WTC11 (cell line): ENCODE measurements around the gene EFNB3. TPM values are rescaled to one million over a fixed set of nuclear protein-coding genes. Genes with fewer than 3 reads are reported as not detected.

Experiments used
- ATAC-seq: fragments of 200-7000 bp; cut with Tn5 transposase; 2 replicates; pipeline ENCODE4 v1.10.0; 2021; ENCODE audit warnings: mild to moderate bottlenecking, moderate library complexity
- CTCF ChIA-PET: fragments of 300-600 bp; sonication (Branson Sonifier 250); formaldehyde crosslinking; loops from one replicate; lab custom pipeline; 2021; ENCODE audit warnings: antibody characterized with exemption; lab: Charles Lee
- POLR2A ChIA-PET: fragments of 350-600 bp; sonication (Branson Sonifier 250); formaldehyde crosslinking; loops from one replicate; lab custom pipeline; 2021; ENCODE audit warnings: antibody characterized with exemption; lab: Charles Lee
- DNase-seq: peaks from one replicate; pipeline ENCODE4 v3.0.0; 2021; ENCODE audit warnings: low spot score
- H3K27ac Mint-ChIP-seq: 2 replicates; pipeline ENCODE4 v1.8.0; 2021; ENCODE audit warnings: mixed read lengths
- H3K27me3 Mint-ChIP-seq: 2 replicates; pipeline ENCODE4 v1.8.0; 2021; ENCODE audit warnings: low read depth, mild to moderate bottlenecking, moderate library complexity, mixed read lengths
- H3K36me3 Mint-ChIP-seq: 2 replicates; pipeline ENCODE4 v1.8.0; 2021; ENCODE audit warnings: mixed read lengths
- H3K4me1 Mint-ChIP-seq: 2 replicates; pipeline ENCODE4 v1.8.0; 2022; ENCODE audit warnings: mixed read lengths
- H3K4me3 Mint-ChIP-seq: 2 replicates; pipeline ENCODE4 v1.8.0; 2021; ENCODE audit warnings: mild to moderate bottlenecking, moderate library complexity, mixed read lengths
- H3K9me3 Mint-ChIP-seq: 2 replicates; pipeline ENCODE4 v1.8.0; 2021; ENCODE audit warnings: mixed read lengths
- CREB1 ChIP-seq: sonication (generic); formaldehyde crosslinking; IDR thresholded peaks from 2 replicates; pipeline ENCODE4 v1.8.0; 2023; ENCODE audit warnings: mild to moderate bottlenecking, missing genetic modification reagents
- ELF4 ChIP-seq: sonication (generic); formaldehyde crosslinking; IDR thresholded peaks from 2 replicates; pipeline ENCODE4 v1.8.1; 2022; ENCODE audit warnings: low read depth, mild to moderate bottlenecking, moderate library complexity, missing genetic modification reagents
- FOXP1 ChIP-seq: sonication (generic); formaldehyde crosslinking; IDR thresholded peaks from 2 replicates; pipeline ENCODE4 v1.8.0; 2022; ENCODE audit warnings: missing genetic modification reagents, mild to moderate bottlenecking, moderate library complexity, borderline replicate concordance
- GRHL2 ChIP-seq: fragments of 250-450 bp; sonication (Bioruptor Pico); IDR thresholded peaks from 2 replicates; pipeline ENCODE4 v1.8.0; 2022; ENCODE audit warnings: mild to moderate bottlenecking, moderate library complexity; ENCODE audit not compliant: insufficient replicate concordance, severe bottlenecking
- NFE2L1 ChIP-seq: sonication (generic); formaldehyde crosslinking; IDR thresholded peaks from 2 replicates; pipeline ENCODE4 v1.8.1; 2023; ENCODE audit warnings: missing genetic modification reagents
- RORB ChIP-seq: fragments of 250-450 bp; sonication (Bioruptor Pico); IDR thresholded peaks from 2 replicates; pipeline ENCODE4 v1.9.0; 2021; ENCODE audit warnings: mild to moderate bottlenecking
- SMAD3 ChIP-seq: sonication (generic); formaldehyde crosslinking; IDR thresholded peaks from 2 replicates; pipeline ENCODE4 v1.8.0; 2022; ENCODE audit warnings: missing genetic modification reagents, mild to moderate bottlenecking, borderline replicate concordance
- SOX15 ChIP-seq: fragments of 250-450 bp; sonication (Bioruptor Pico); IDR thresholded peaks from 2 replicates; pipeline ENCODE4 v1.9.0; 2021; ENCODE audit warnings: mild to moderate bottlenecking
- ZNF138 ChIP-seq: sonication (generic); formaldehyde crosslinking; conservative IDR thresholded peaks from 2 replicates; pipeline ENCODE4 v1.8.1; 2022; ENCODE audit warnings: mild to moderate bottlenecking, moderate library complexity, missing genetic modification reagents
- ZNF423 ChIP-seq: fragments of 250-450 bp; sonication (Bioruptor Pico); IDR thresholded peaks from 2 replicates; pipeline ENCODE4 v2.1.2; 2022; ENCODE audit warnings: mild to moderate bottlenecking, moderate library complexity
- ZNF671 ChIP-seq: fragments of 250-450 bp; sonication (Bioruptor Pico); IDR thresholded peaks from 2 replicates; pipeline ENCODE4 v1.8.0; 2021; ENCODE audit warnings: mild to moderate bottlenecking
- total RNA-seq: library from RNA; stranded (reverse); gene quantifications from 3 replicates; pipeline ENCODE4 v1.2.3, GENCODE V29; 2021
- TF ChIP-seq, protein P1 (sequence below): sonication (generic); formaldehyde crosslinking; IDR thresholded peaks from 2 replicates; pipeline ENCODE4 v1.8.1; 2022; ENCODE audit warnings: mild to moderate bottlenecking, missing genetic modification reagents, moderate library complexity, borderline replicate concordance
- TF ChIP-seq, protein P2 (sequence below): sonication (generic); formaldehyde crosslinking; conservative IDR thresholded peaks from 2 replicates; pipeline ENCODE4 v1.8.1; 2023; ENCODE audit warnings: mild to moderate bottlenecking, low read depth, missing genetic modification reagents, moderate library complexity
- TF ChIP-seq, protein P3 (sequence below): sonication (generic); formaldehyde crosslinking; IDR thresholded peaks from 2 replicates; pipeline ENCODE4 v1.8.1; 2023; ENCODE audit warnings: mild to moderate bottlenecking, moderate library complexity, missing genetic modification reagents
- TF ChIP-seq, protein P4 (sequence below): fragments of 250-450 bp; sonication (Bioruptor Pico); IDR thresholded peaks from 2 replicates; pipeline ENCODE4 v1.9.0; 2021; ENCODE audit warnings: mild to moderate bottlenecking
- TF ChIP-seq, protein P5 (sequence below): sonication (generic); formaldehyde crosslinking; IDR thresholded peaks from 2 replicates; pipeline ENCODE4 v1.8.0; 2022; ENCODE audit warnings: mild to moderate bottlenecking, missing genetic modification reagents
- TF ChIP-seq, protein P6 (sequence below): sonication (generic); formaldehyde crosslinking; IDR thresholded peaks from 2 replicates; pipeline ENCODE4 v1.8.0; 2023; ENCODE audit warnings: mild to moderate bottlenecking, missing genetic modification reagents
- TF ChIP-seq, protein P7 (sequence below): fragments of 200-600 bp; IDR thresholded peaks from 2 replicates; pipeline ENCODE4 v1.8.0; 2022; ENCODE audit warnings: antibody characterized with exemption
- TF ChIP-seq, protein P8 (sequence below): sonication (generic); formaldehyde crosslinking; IDR thresholded peaks from 2 replicates; pipeline ENCODE4 v1.8.1; 2023; ENCODE audit warnings: mild to moderate bottlenecking, missing genetic modification reagents

Gene EFNB3
- total RNA-seq, 1 experiment from 2014 or later: 14.7 TPM

DNA sequence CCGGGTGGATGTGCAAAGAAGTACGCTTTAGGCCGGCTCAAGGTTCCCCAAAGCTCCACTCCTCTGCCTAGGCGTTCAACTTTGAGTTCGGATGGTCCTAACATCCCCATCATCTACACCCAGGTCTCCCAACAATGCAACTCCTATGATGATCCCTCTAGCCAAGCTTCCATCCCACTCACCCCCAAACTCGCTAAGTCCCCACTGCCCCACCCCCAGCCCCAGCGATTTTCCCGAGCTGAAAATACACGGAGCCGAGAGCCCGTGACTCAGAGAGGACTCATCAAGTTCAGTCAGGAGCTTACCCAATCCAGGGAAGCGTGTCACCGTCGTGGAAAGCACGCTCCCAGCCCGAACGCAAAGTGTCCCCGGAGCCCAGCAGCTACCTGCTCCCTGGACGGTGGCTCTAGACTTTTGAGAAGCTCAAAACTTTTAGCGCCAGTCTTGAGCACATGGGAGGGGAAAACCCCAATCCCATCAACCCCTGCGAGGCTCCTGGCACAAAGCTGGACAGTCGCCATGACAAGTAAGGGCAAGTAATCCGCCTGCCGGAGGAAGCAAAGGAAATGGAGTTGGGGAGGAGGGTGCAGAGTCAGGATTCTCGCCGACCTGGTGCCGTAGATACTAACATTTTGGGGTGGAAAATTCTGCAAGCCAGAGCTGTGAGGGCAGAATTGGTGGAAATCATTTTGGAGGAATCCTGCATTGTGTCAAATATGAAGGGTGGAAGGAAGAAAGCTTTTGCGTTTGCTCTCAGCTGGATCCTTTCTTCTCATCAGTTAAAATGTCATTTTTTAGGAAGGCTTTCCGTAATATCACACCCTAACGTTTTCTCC lies 17.7 kb upstream of the EFNB3 start, which contains the start of gene TP53:
Gene TP53, minus strand, starts transcription at position 419 of the 836 bp plus-strand sequence. CDS start 10,896 bp downstream, outside the sequence.
- ATAC-seq: peak; percentile 55
- Mint-ChIP-seq H3K36me3 (peaks cover 21% of the 10 kb centered on the region), H3K27me3 (no peaks in the 10 kb centered on the region), H3K27ac (peak within 1 kb of the TSS; percentile 100), H3K4me3 (peak within 1 kb of the TSS; percentile 88), H3K9me3 (no peaks in the 10 kb centered on the region), H3K4me1 (peaks cover 31% of the 10 kb centered on the region)
- ChIA-PET CTCF (interaction anchor here (0.6 to 7.0 kb wide), 43 partner anchors 10 to 1878 kb away, joined by 3 to 205 read pairs (median 5); partner anchors contain the start of genes ACAP1, ATP1B2, CD68 and CYB5D1), POLR2A (interaction anchor here (0.6 to 5.9 kb wide), 29 partner anchors 11 to 469 kb away, joined by 3 to 80 read pairs (median 8); partner anchors contain the start of genes ATP1B2, CD68, DNAH2 and EFNB3)
- peak; percentile 89 for DNase-seq
- TF ChIP-seq SOX15 (CRISPR knock-in tag) (no peak), ZNF423 (CRISPR knock-in tag) (no peak), RORB (CRISPR knock-in tag) (no peak), ZNF671 (no peak), NFE2L1 (CRISPR knock-in tag) (no peak), FOXP1 (CRISPR knock-in tag) (no peak; the same call in 1 of the 2 replicates), ELF4 (no peak), CREB1 (CRISPR knock-in tag) (0 out of 2 replicates have a peak, but pooled peaks have one; percentile 44), SMAD3 (peak; percentile 85; the same call in 1 of the 2 replicates), GRHL2 (CRISPR knock-in tag) (no peak), ZNF138 (CRISPR knock-in tag) (no peak)
- TF ChIP-seq, protein P1, sequence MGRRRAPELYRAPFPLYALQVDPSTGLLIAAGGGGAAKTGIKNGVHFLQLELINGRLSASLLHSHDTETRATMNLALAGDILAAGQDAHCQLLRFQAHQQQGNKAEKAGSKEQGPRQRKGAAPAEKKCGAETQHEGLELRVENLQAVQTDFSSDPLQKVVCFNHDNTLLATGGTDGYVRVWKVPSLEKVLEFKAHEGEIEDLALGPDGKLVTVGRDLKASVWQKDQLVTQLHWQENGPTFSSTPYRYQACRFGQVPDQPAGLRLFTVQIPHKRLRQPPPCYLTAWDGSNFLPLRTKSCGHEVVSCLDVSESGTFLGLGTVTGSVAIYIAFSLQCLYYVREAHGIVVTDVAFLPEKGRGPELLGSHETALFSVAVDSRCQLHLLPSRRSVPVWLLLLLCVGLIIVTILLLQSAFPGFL (CRISPR knock-in tag): no peak
- TF ChIP-seq, protein P2, sequence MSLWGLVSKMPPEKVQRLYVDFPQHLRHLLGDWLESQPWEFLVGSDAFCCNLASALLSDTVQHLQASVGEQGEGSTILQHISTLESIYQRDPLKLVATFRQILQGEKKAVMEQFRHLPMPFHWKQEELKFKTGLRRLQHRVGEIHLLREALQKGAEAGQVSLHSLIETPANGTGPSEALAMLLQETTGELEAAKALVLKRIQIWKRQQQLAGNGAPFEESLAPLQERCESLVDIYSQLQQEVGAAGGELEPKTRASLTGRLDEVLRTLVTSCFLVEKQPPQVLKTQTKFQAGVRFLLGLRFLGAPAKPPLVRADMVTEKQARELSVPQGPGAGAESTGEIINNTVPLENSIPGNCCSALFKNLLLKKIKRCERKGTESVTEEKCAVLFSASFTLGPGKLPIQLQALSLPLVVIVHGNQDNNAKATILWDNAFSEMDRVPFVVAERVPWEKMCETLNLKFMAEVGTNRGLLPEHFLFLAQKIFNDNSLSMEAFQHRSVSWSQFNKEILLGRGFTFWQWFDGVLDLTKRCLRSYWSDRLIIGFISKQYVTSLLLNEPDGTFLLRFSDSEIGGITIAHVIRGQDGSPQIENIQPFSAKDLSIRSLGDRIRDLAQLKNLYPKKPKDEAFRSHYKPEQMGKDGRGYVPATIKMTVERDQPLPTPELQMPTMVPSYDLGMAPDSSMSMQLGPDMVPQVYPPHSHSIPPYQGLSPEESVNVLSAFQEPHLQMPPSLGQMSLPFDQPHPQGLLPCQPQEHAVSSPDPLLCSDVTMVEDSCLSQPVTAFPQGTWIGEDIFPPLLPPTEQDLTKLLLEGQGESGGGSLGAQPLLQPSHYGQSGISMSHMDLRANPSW (CRISPR knock-in tag): no peak
- TF ChIP-seq, protein P3, sequence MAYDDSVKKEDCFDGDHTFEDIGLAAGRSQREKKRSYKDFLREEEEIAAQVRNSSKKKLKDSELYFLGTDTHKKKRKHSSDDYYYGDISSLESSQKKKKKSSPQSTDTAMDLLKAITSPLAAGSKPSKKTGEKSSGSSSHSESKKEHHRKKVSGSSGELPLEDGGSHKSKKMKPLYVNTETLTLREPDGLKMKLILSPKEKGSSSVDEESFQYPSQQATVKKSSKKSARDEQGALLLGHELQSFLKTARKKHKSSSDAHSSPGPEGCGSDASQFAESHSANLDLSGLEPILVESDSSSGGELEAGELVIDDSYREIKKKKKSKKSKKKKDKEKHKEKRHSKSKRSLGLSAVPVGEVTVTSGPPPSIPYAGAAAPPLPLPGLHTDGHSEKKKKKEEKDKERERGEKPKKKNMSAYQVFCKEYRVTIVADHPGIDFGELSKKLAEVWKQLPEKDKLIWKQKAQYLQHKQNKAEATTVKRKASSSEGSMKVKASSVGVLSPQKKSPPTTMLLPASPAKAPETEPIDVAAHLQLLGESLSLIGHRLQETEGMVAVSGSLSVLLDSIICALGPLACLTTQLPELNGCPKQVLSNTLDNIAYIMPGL (CRISPR knock-in tag): no peak
- TF ChIP-seq, protein P4, sequence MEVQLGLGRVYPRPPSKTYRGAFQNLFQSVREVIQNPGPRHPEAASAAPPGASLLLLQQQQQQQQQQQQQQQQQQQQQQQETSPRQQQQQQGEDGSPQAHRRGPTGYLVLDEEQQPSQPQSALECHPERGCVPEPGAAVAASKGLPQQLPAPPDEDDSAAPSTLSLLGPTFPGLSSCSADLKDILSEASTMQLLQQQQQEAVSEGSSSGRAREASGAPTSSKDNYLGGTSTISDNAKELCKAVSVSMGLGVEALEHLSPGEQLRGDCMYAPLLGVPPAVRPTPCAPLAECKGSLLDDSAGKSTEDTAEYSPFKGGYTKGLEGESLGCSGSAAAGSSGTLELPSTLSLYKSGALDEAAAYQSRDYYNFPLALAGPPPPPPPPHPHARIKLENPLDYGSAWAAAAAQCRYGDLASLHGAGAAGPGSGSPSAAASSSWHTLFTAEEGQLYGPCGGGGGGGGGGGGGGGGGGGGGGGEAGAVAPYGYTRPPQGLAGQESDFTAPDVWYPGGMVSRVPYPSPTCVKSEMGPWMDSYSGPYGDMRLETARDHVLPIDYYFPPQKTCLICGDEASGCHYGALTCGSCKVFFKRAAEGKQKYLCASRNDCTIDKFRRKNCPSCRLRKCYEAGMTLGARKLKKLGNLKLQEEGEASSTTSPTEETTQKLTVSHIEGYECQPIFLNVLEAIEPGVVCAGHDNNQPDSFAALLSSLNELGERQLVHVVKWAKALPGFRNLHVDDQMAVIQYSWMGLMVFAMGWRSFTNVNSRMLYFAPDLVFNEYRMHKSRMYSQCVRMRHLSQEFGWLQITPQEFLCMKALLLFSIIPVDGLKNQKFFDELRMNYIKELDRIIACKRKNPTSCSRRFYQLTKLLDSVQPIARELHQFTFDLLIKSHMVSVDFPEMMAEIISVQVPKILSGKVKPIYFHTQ (CRISPR knock-in tag): no peak; the same call in 1 of the 2 replicates
- TF ChIP-seq, protein P5, sequence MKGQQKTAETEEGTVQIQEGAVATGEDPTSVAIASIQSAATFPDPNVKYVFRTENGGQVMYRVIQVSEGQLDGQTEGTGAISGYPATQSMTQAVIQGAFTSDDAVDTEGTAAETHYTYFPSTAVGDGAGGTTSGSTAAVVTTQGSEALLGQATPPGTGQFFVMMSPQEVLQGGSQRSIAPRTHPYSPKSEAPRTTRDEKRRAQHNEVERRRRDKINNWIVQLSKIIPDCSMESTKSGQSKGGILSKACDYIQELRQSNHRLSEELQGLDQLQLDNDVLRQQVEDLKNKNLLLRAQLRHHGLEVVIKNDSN (CRISPR knock-in tag): peak; percentile 58; the same call in 1 of the 2 replicates
- TF ChIP-seq, protein P6, sequence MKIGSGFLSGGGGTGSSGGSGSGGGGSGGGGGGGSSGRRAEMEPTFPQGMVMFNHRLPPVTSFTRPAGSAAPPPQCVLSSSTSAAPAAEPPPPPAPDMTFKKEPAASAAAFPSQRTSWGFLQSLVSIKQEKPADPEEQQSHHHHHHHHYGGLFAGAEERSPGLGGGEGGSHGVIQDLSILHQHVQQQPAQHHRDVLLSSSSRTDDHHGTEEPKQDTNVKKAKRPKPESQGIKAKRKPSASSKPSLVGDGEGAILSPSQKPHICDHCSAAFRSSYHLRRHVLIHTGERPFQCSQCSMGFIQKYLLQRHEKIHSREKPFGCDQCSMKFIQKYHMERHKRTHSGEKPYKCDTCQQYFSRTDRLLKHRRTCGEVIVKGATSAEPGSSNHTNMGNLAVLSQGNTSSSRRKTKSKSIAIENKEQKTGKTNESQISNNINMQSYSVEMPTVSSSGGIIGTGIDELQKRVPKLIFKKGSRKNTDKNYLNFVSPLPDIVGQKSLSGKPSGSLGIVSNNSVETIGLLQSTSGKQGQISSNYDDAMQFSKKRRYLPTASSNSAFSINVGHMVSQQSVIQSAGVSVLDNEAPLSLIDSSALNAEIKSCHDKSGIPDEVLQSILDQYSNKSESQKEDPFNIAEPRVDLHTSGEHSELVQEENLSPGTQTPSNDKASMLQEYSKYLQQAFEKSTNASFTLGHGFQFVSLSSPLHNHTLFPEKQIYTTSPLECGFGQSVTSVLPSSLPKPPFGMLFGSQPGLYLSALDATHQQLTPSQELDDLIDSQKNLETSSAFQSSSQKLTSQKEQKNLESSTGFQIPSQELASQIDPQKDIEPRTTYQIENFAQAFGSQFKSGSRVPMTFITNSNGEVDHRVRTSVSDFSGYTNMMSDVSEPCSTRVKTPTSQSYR (CRISPR knock-in tag): no peak
- TF ChIP-seq, protein P7, sequence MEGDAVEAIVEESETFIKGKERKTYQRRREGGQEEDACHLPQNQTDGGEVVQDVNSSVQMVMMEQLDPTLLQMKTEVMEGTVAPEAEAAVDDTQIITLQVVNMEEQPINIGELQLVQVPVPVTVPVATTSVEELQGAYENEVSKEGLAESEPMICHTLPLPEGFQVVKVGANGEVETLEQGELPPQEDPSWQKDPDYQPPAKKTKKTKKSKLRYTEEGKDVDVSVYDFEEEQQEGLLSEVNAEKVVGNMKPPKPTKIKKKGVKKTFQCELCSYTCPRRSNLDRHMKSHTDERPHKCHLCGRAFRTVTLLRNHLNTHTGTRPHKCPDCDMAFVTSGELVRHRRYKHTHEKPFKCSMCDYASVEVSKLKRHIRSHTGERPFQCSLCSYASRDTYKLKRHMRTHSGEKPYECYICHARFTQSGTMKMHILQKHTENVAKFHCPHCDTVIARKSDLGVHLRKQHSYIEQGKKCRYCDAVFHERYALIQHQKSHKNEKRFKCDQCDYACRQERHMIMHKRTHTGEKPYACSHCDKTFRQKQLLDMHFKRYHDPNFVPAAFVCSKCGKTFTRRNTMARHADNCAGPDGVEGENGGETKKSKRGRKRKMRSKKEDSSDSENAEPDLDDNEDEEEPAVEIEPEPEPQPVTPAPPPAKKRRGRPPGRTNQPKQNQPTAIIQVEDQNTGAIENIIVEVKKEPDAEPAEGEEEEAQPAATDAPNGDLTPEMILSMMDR: no peak
- TF ChIP-seq, protein P8, sequence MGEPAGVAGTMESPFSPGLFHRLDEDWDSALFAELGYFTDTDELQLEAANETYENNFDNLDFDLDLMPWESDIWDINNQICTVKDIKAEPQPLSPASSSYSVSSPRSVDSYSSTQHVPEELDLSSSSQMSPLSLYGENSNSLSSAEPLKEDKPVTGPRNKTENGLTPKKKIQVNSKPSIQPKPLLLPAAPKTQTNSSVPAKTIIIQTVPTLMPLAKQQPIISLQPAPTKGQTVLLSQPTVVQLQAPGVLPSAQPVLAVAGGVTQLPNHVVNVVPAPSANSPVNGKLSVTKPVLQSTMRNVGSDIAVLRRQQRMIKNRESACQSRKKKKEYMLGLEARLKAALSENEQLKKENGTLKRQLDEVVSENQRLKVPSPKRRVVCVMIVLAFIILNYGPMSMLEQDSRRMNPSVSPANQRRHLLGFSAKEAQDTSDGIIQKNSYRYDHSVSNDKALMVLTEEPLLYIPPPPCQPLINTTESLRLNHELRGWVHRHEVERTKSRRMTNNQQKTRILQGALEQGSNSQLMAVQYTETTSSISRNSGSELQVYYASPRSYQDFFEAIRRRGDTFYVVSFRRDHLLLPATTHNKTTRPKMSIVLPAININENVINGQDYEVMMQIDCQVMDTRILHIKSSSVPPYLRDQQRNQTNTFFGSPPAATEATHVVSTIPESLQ (CRISPR knock-in tag): no peak
